H7 (cell line): ENCODE measurements around the gene LEMD1. TPM values are rescaled to one million over a fixed set of nuclear protein-coding genes. Genes with fewer than 3 reads are reported as not detected.
"Not testable (repeated sequence)": the region's sequence is repeated elsewhere in the genome, so short reads cannot be mapped to it uniquely, and the experiment has no call there.

Experiments
- DNase-seq: peaks from one replicate; pipeline ENCODE4 v3.0.0; 2012
- H3K27me3 ChIP-seq: 2 replicates; pipeline ENCODE4 v1.6.0; 2011; ENCODE audit warnings: mild to moderate bottlenecking, low read length; ENCODE audit not compliant: control insufficient read depth, insufficient read depth
- H3K36me3 ChIP-seq: replicated peaks from 2 replicates; pipeline ENCODE4 v1.5.1; 2011; ENCODE audit warnings: low read length; ENCODE audit not compliant: control insufficient read depth, insufficient read depth
- H3K4me3 ChIP-seq: 2 replicates; pipeline ENCODE4 v1.5.1; 2011; ENCODE audit warnings: low read depth, mild to moderate bottlenecking, control low read depth, low read length, moderate library complexity; ENCODE audit not compliant: insufficient read depth
- total RNA-seq: library from RNA; depleted of rRNA; stranded (reverse); fragments of >200 nt; shearing (Covaris generic); gene quantifications from 2 replicates; pipeline ENCODE4 v1.2.3, GENCODE V29; 2014

The LEMD1 gene
- total RNA-seq, 1 experiment from 2014 or later, result 19.4 TPM

DNA sequence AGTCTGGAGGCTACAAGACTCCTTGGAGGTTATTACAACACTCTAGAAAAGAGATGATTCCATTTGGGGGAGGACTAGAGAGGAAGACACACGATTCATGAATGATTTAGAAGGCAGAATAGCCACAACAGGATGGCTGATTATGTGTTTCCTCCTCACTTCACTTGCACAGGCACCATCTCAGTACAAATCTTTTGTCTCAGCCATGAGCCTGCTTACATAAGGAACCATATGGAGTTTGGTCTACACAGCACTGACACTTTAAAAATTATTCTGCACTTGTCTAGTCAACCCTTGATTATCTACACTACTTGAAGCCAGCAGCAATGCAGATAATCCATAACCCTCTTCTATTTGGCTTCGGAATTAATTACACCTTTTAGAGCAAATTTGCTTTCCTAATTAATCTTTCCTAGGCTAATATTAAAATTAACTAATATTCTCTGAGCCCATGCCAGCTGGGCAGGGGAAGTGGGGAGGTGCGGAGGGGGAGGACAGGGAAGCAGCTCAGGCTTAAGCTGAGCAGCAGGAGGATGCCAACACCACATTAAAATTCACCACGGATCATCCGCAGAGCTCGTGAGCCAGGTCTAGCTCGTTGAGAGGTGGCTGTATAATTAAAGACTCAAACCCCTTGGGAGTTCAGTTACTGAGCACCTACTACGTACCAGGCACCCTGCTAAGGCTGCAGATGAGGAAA is 3.2 kb upstream of the LEMD1 start:
- peaks cover 15% of the 10 kb centered on the region for H3K27me3 ChIP-seq
- H3K4me3 ChIP-seq, result no peak overlapping the region
- no peak for DNase-seq
- no peaks in the 10 kb centered on the region for H3K36me3 ChIP-seq

DNA sequence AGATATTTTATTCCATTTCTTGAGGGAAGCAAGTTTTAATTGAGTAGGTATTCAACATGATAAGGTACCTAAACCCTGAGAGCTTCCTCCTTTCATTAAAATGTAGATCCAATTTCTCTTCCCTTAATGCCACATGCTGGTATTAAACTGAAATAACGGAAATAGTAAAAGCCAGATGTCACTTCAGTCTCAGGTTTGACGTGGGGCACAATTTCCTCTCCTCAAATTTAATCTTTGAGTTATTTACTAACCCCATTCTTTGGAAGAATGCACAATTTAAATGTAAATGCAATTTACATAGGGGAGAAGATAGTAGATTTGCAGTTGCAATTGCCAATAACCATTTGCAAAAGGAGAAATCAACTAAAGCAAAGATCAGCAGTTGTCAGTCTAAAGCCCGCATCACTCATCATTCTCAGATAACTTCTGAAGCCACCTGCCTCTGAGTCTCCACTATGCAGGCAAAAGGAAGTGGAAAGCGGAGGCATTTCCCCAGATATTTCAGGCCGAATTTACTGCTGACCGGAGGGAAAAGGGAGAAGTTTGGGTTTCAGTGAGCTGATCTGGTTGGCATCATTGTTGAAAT is 2.1 kb upstream of the LEMD1 start:
- H3K27me3 ChIP-seq, result peaks cover 7% of the 10 kb centered on the region
- no peak overlapping the region for H3K4me3 ChIP-seq

DNA sequence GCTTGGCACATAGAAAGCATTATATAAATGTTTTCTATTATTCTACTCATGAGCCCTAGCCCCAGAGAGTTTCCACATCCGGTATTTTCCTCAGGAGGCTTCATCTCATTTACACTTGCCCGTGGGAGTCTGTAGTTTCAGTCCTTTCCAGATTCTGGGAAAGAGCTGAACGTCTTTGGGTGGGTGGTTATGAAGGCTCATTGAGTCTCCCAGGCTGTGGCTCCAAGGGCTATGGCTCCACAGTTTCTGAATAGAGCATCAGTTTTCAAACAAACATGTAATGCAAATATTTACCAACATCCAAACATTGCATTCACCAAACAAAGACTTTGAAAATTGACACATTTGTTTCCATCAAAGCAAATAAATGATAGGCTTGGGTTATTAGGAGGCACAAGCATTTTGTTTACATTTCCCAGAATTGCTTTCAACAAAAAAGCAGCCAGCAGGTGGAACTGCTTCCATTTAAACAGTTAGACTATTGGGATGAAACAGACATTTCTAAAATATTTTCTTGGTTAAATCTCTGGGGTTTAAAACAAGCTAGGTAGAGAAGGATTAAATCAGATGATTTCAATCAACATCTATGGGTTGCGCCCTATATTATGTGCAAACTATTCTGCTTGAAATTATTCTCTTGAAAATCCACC is 1.3 kb upstream of the LEMD1 start:
- no peaks in the 10 kb centered on the region for H3K36me3 ChIP-seq
- DNase-seq, result no peak
- H3K4me3 ChIP-seq, result no peak overlapping the region
- peaks cover 3% of the 10 kb centered on the region; the same call in 1 of the 2 replicates for H3K27me3 ChIP-seq

More for the DNA sequence above, 2.1 kb upstream of the LEMD1 start:
- no peaks in the 10 kb centered on the region for H3K36me3 ChIP-seq
- no peak for DNase-seq

DNA sequence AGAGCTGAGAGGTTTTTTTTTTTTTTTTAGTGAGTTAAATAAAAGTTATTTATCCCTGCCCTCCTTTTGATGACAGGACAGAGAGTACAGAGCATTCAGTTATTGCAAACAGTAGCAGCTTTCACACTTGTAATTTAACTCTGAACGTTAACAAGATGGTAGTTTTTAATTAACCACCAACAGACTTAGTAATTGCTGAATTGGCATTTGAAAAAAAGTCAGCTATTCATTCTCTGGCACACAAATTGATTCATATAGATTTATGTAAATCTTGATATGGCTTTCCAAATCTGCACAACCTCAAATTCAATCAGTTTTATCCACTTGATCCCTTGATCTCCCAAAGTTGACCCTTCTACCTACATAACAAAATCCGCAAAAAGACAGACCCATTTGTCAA is 918 bp downstream of the LEMD1 start:
- no peak for DNase-seq
- Histone ChIP-seq H3K4me3 (no peak overlapping the region), H3K36me3 (no peaks in the 10 kb centered on the region), H3K27me3 (no peaks in the 10 kb centered on the region; the same call in 1 of the 2 replicates)

DNA sequence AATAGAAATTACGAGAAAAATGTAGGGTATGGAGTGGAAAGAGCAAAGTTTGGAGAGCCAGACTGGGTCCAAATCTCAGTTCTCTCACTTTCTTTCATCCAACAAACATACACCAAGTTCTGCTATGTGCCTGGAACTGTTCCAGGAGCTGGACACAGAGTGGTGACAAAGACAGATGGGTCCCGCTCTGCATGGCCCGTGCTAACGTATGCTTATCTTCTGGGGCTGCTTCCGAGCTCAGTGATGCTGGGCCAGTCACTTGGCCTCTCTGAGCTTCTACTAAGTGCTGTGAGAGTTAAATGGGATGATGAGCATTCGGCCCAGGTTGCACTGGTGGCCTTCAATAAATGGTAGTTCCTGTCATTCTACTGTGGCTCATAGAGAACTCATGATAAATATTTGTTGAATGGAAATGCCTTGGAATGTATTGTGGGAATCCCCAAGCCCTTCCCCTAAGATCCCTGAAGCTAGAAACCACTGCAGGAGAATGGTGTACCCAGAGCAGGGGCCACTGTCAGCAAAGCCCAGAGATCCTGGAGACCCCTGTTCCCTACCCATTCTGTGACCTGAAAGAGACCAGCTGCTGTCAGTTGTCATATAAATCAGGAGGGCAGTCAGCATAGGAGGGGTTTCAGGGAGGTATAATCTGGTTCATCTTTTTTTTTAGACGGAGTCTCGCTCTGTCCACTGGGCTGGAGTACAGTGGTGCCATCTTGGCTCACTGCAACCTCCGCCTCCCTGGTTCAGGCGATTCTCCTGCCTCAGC is 3.8 kb downstream of the LEMD1 start:
- Histone ChIP-seq H3K27me3 (no peaks in the 10 kb centered on the region; the same call in 1 of the 2 replicates), H3K4me3 (no peak overlapping the region), H3K36me3 (no peaks in the 10 kb centered on the region)
- no peak for DNase-seq

DNA sequence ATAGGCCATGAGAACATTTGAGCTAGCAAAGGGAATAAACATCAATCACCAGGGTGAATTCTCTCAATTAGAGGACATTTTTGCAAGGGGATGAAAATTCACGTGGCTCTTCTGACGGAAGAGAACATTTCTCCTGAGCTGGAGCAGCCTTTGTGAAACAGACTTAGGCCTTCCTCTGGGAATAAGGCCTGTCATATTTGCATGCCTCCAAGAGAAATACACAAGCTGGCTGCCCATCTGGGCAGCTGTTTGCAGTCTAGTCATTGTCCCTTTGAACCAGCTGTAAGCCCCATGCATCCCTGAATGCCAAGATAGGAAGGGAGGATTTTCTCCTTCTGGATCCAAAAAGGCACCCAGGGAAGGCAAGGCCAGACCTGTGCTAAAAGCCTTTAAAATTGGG is 5.5 kb downstream of the LEMD1 start:
- Histone ChIP-seq H3K27me3 (no peaks in the 10 kb centered on the region; the same call in 1 of the 2 replicates), H3K36me3 (no peaks in the 10 kb centered on the region), H3K4me3 (no peak overlapping the region)
- DNase-seq, result no peak

DNA sequence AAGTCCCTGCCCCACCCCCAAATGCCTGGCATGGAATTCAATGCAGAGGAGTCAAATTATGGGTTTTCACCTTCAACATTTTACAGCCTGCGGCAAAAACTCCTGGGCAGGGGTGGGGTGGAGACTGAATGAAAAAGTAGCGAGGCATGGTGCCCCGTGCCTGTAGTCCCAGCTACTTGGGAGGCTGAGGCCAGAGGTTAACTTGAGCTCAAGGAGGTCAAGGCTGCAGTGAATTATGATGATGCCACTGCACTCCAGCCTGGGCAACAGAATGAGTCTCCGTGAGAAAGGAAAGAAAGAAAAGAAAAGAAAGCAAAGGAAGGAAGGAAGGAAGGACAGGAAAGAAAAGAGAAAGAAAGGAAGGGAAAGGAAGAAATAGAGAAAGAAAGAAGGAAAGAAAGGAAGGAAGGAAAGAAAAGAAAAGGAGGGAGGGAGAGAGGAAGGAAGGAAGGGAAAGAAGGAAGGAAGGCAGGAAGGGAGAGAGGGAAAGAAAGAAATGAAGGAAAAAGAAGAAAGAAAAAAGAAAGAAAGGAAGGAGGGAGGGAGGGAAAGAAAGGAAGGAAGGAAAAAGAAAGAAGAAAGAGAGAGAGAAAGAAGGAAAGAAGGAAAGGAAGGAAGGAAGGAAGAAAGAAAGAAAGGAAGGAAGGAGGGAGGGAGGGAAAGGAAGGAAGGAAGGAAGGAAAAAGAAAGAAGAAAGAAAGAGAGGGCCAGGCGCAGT is 11.1 kb downstream of the LEMD1 start:
- no peak for DNase-seq
- no peaks in the 10 kb centered on the region; the same call in 1 of the 2 replicates for H3K36me3 ChIP-seq
- H3K27me3 ChIP-seq, result no peaks in the 10 kb centered on the region; the same call in 1 of the 2 replicates
- H3K4me3 ChIP-seq, result no peak overlapping the region

DNA sequence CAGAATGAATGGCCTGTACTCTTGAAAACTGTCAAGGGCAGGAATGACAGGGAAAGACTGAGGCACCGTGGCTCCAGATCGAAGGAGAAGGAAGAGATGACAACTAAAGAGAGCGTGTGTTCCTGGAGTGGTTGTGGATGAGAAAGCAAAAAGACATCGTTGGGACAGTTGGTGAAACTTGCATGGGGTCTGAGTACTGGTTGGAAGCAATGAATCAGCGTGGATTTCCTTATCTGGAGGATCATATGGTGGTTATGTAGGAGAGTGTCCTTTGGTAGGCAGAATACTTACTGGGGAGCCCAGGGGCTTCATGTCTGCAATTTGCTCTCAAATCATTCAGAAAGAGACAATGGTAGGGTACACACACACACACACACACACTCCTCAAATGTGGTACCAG is 13.9 kb downstream of the LEMD1 start:
- no peaks in the 10 kb centered on the region; the same call in 1 of the 2 replicates for H3K36me3 ChIP-seq
- no peaks in the 10 kb centered on the region for H3K27me3 ChIP-seq
- DNase-seq, result no peak
- H3K4me3 ChIP-seq, result no peak overlapping the region

DNA sequence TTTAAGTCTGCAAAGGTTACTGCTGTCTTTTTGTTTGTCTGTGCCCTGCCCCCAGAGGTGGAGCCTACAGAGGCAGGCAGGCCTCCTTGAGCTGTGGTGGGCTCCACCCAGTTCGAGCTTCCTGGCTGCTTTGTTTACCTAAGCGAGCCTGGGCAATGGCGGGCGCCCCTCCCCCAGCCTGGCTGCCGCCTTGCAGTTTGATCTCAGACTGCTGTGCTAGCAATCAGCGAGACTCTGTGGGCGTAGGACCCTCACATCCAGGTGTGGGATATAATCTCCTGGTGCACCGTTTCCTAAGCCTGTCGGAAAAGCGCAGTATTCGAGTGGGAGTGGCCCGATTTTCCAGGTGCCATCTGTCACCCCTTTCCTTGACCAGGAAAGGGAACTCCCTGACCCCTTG is 15.6 kb downstream of the LEMD1 start:
- not testable (repeated sequence) for DNase-seq, H3K36me3 ChIP-seq, H3K27me3 ChIP-seq, H3K4me3 ChIP-seq

DNA sequence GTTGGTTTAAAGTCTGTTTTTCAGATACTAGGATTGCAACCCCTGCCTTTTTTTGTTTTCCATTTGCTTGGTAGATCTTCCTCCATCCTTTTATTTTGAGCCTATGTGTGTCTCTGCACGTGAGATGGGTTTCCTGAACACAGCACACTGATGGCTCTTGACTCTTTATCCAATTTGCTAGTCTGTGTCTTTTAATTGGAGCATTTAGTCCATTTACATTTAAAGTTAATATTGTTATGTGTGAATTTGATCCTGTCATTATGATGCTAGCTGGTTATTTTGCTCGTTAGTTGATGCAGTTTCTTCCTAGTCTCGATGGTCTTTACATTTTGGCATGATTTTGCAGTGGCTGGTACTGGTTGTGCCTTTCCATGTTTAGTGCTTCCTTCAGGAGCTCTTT is 17.4 kb downstream of the LEMD1 start:
- H3K4me3 ChIP-seq, DNase-seq, H3K36me3 ChIP-seq, H3K27me3 ChIP-seq: not testable (repeated sequence)

DNA sequence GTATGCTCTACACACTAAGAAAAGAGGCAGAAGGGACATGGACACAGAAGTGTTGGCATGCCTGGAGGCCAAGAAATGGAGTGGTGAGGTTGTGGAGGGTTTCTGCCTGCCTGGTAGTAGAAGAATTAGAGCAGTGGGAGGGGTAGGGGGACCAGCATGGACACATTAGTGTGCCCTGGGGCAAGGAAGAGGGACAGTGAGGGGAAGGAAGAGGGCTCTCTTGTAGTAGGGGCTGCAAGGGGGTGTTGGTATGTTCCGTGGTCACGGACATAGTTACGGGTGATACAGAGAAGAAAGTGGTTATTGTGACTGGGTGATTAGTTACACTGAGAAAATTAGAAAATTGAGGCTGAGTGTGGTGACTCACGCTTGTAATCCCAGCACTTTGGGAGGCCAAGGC is 23.3 kb downstream of the LEMD1 start:
- Histone ChIP-seq H3K36me3 (no peaks in the 10 kb centered on the region), H3K4me3 (no peak overlapping the region), H3K27me3 (no peaks in the 10 kb centered on the region)
- no peak for DNase-seq

DNA sequence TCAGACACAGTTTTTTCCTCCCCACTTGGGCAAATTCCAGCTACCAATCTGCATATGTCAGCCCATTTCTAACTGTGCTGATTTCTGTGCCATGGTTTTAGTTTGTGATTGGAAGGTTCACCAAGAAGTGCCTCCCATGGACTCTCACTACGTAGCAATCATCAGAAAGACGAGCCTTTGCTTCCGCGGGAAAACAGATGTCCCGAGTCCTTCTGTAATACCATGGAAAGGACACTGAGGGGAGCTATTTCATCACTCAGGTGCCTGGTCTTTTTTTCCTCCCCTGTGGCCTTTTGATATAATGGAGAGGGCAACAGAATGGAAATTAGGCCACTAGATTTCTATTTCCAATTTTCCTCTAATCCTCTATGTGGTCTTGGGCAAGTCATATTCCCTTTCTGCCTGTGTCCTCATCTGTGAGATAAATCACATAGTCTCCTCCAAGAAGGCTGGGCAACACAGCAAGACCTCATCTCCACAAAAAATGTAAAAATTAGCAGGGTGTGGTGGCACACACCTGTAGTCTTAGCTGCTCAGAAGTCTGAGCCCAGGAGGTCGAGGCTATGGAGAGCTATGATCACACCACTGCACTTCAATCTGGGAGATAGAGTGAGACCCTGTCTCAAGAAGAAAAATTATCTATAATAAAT is 24.8 kb downstream of the LEMD1 start:
- Histone ChIP-seq H3K27me3 (no peaks in the 10 kb centered on the region), H3K4me3 (no peak overlapping the region), H3K36me3 (no peaks in the 10 kb centered on the region)
- peak; percentile 82 for DNase-seq

DNA sequence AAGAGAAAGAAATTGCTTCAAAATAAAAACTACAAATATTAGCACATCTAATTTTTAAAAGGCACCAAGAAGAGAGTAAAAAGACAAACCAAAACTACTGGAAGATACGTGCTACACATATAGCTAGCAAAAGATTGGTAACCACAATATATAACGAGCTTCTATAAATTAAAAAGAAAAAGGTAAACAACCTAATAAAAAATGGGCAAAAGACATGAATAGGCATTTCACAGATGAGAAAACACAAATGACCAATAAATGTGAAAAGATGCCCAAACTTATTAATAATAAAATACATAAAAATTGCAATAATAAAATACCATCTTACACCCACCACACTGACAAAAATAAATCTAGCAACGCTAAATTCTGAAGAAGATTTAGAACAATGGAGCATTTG is 26.2 kb downstream of the LEMD1 start:
- Histone ChIP-seq H3K27me3 (no peaks in the 10 kb centered on the region), H3K4me3 (no peak overlapping the region), H3K36me3 (no peaks in the 10 kb centered on the region)
- no peak for DNase-seq

DNA sequence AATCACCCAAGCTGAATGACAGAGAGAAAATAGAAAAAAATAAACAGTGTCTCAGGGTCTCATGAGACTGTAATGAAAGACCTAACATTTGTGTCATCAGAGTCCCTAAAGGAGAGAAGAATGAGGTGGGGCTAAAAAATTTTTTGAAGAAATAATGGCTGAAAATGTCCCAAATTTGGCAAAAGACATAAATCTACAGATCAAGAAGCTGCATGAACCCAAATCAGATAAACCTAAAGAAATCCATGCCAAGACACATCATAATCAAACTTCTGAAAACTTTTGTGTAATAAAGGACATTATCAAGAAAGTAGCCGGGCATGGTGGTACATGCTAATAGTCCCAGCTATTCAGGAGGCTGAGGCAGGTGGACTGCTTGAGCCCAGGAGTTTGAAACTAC is 29.2 kb downstream of the LEMD1 start:
- no peaks in the 10 kb centered on the region for H3K36me3 ChIP-seq
- no peak overlapping the region for H3K4me3 ChIP-seq
- no peak for DNase-seq
- H3K27me3 ChIP-seq, result no peaks in the 10 kb centered on the region
